ENCODE data around the gene ABLIM1. TPM values are rescaled to one million over a fixed set of nuclear protein-coding genes. Genes with fewer than 3 reads are reported as not detected.

ABLIM1 gene
- polyA plus RNA-seq, 3 donors, result 0.33 to 0.91 (median 0.57) TPM

DNA sequence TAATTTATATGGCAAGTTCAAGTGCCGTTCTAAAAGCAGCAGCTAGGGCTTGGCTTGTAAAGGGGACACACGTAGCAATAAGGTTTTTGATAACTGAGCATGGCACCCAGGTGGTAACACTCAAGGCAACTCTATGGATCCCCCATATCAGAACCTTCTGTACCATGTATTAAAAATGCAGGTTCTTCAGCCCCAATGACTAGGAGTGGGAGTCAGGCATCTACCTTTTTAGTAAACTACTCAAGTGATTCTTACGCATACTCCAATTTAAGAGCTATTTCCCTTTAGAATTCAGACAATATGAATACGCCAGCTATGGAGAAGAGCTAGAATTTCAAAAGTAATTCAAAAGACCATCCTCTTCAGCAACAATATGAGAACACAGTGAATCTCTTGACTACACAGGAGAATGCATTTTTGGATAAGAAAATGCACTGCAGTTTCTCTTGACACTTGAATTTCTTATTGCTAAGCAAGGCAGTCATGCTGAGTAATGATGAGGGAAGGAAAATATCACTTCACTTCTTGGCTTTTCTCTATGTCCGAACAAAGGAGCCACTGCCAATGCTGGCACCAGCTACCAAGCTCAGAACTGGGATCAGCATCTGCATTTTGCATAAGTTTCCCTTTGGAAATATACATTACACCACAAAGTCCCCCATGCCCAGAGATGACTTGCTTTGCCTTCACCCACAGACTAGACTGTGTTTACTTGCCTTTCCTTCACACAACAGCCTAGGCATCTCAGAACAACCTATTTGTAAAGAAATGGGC, 53.5 kb downstream of the ABLIM1 start:
- peak overlapping the region in 1 of 7 donors; percentile 31 for H3K27ac Mint-ChIP-seq
- no peak overlapping the region for H3K4me3 Mint-ChIP-seq
- intact Hi-C loops (cut with micrococcal nuclease), result no loop called here
- Histone ChIP-seq H3K9me3 (replicated peaks in 1 of 2; ENCODE audit: control insufficient read depth in 1 of 2, insufficient read depth in 1 of 2, low read length in 2 of 2) (no peaks in the 10 kb centered on the region), H3K27me3 (ENCODE audit: control insufficient read depth in 2 of 2, insufficient read depth in 2 of 2, low read length in 2 of 2) (no peaks in the 10 kb centered on the region), H3K4me3 (replicated peaks in 1 of 3; ENCODE audit: low read depth in 2 of 3, low read length in 3 of 3) (no peak overlapping the region), H3K36me3 (replicated peaks in 1 of 2; ENCODE audit: control insufficient read depth in 1 of 2, insufficient read depth in 2 of 2, low read length in 2 of 2) (no peaks in the 10 kb centered on the region), H3K4me1 (ENCODE audit: control insufficient read depth in 1 of 2, insufficient read depth in 2 of 2, low read length in 2 of 2) (no peaks in the 10 kb centered on the region), H3K9ac (ENCODE audit: insufficient read depth, low read length, poor library complexity, severe bottlenecking) (no peak overlapping the region), H3K79me2 (ENCODE audit: insufficient read depth, low read length) (no peaks in the 10 kb centered on the region), H2AFZ (ENCODE audit: insufficient read depth, low read depth, low read length, poor library complexity, severe bottlenecking) (no peak overlapping the region), H3K4me2 (replicated peaks; ENCODE audit: extremely low read depth, low read length, poor library complexity, severe bottlenecking) (no peak overlapping the region), H3K27ac (ENCODE audit: low read depth in 1 of 2, low read length in 2 of 2) (no peak overlapping the region), H4K20me1 (ENCODE audit: insufficient read depth, low read length) (no peaks in the 10 kb centered on the region)
- H3K36me3 Mint-ChIP-seq, result no peaks in the 10 kb centered on the region
- H3K4me1 Mint-ChIP-seq, result no peaks in the 10 kb centered on the region
- peaks cover 0 to 1% (median 0%) of the 10 kb centered on the region in 3 donors for H3K27me3 Mint-ChIP-seq (ENCODE audit: low read depth in 3 of 3)
- no peaks in the 10 kb centered on the region for H3K9me3 Mint-ChIP-seq
- no peak for DNase-seq
- TF ChIP-seq, protein P1, sequence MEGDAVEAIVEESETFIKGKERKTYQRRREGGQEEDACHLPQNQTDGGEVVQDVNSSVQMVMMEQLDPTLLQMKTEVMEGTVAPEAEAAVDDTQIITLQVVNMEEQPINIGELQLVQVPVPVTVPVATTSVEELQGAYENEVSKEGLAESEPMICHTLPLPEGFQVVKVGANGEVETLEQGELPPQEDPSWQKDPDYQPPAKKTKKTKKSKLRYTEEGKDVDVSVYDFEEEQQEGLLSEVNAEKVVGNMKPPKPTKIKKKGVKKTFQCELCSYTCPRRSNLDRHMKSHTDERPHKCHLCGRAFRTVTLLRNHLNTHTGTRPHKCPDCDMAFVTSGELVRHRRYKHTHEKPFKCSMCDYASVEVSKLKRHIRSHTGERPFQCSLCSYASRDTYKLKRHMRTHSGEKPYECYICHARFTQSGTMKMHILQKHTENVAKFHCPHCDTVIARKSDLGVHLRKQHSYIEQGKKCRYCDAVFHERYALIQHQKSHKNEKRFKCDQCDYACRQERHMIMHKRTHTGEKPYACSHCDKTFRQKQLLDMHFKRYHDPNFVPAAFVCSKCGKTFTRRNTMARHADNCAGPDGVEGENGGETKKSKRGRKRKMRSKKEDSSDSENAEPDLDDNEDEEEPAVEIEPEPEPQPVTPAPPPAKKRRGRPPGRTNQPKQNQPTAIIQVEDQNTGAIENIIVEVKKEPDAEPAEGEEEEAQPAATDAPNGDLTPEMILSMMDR (IDR thresholded peaks at IDR 0.05), result no peak
- 50% methylated on average over 1 of the region's 5 CpGs for WGBS (ENCODE audit: insufficient coverage)

DNA sequence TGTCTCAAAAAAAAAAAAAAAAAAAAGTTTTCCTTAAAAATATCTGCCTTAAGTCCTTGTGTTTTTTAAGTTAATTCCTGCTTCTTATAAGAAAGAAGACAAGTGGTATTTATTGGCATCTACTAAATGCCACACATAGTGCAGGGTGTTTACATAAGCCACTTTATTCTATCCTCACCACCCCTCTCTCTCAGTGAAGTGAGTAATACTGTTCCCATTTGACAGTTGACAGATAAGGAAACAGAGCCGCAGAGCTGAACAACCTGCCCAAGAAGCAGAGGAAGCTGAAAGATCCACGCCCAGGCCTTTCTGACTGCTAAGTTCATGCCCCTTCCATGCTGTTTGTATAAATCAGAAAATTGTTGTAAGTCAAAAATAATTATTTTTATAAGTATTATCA, 54.1 kb downstream of the ABLIM1 start:
- no peaks in the 10 kb centered on the region for H3K4me1 ChIP-seq (ENCODE audit: control insufficient read depth in 1 of 2, insufficient read depth in 2 of 2, low read length in 2 of 2)
- no peaks in the 10 kb centered on the region for H3K36me3 ChIP-seq (replicated peaks in 1 of 2; ENCODE audit: control insufficient read depth in 1 of 2, insufficient read depth in 2 of 2, low read length in 2 of 2)
- no peak overlapping the region for H3K4me2 ChIP-seq (replicated peaks; ENCODE audit: extremely low read depth, low read length, poor library complexity, severe bottlenecking)
- H3K27ac ChIP-seq (ENCODE audit: low read depth in 1 of 2, low read length in 2 of 2), result no peak overlapping the region
- intact Hi-C loops (cut with micrococcal nuclease), result no loop called here
- H3K27ac Mint-ChIP-seq, result no peak overlapping the region
- no peak overlapping the region for H3K4me3 Mint-ChIP-seq
- H3K4me3 ChIP-seq (replicated peaks in 1 of 3; ENCODE audit: low read depth in 2 of 3, low read length in 3 of 3), result no peak overlapping the region
- no CpG with 5 or more reads among the region's 2 CpGs for whole genome bisulfite sequencing (ENCODE audit: insufficient coverage)
- H3K27me3 ChIP-seq (ENCODE audit: control insufficient read depth in 2 of 2, insufficient read depth in 2 of 2, low read length in 2 of 2), result no peaks in the 10 kb centered on the region
- TF ChIP-seq, protein P1 (IDR thresholded peaks at IDR 0.05), result no peak
- no peaks in the 10 kb centered on the region for H4K20me1 ChIP-seq (ENCODE audit: insufficient read depth, low read length)
- peaks cover 0 to 1% (median 1%) of the 10 kb centered on the region in 3 donors for H3K27me3 Mint-ChIP-seq (ENCODE audit: low read depth in 3 of 3)
- no peak overlapping the region for H2AFZ ChIP-seq (ENCODE audit: insufficient read depth, low read depth, low read length, poor library complexity, severe bottlenecking)
- no peak overlapping the region for H3K9ac ChIP-seq (ENCODE audit: insufficient read depth, low read length, poor library complexity, severe bottlenecking)
- H3K4me1 Mint-ChIP-seq, result no peaks in the 10 kb centered on the region
- no peaks in the 10 kb centered on the region for H3K9me3 ChIP-seq (replicated peaks in 1 of 2; ENCODE audit: control insufficient read depth in 1 of 2, insufficient read depth in 1 of 2, low read length in 2 of 2)
- H3K36me3 Mint-ChIP-seq, result no peaks in the 10 kb centered on the region
- no peaks in the 10 kb centered on the region for H3K9me3 Mint-ChIP-seq
- no peaks in the 10 kb centered on the region for H3K79me2 ChIP-seq (ENCODE audit: insufficient read depth, low read length)
- DNase-seq, result no peak

All from CD14-positive monocyte (primary cell).